Common myeloid progenitor, CD34-positive (primary cell): ENCODE measurements around the gene MICALL1.
"Not testable (repeated sequence)": the region's sequence is repeated elsewhere in the genome, so short reads cannot be mapped to it uniquely, and the experiment has no call there.

Experiments
- CTCF ChIA-PET: fragments of 350-600 bp; sonication (Branson Sonifier 250); formaldehyde crosslinking; loops from one replicate; lab custom pipeline; 2021; ENCODE audit warnings: antibody characterized with exemption; lab: Charles Lee
- POLR2A ChIA-PET: fragments of 350-600 bp; sonication (Branson Sonifier 250); formaldehyde crosslinking; loops from one replicate; lab custom pipeline; 2021; ENCODE audit warnings: antibody characterized with exemption; lab: Charles Lee
- DNase-seq, 3 donors: peaks; one replicate each; pipeline versions ENCODE4 v3.0.0 to v3.0.0-alpha.2; 2013
- H3K27ac ChIP-seq, 2 experiments: 1 replicate in 1 of 2; 2 replicates in 1 of 2; pipeline ENCODE4 v1.7.0; 2013; ENCODE audit warnings: inconsistent platforms in 2 of 2, low read length in 2 of 2, mild to moderate bottlenecking in 2 of 2, low read depth in 1 of 2, moderate library complexity in 1 of 2; ENCODE audit not compliant: severe bottlenecking in 2 of 2, insufficient read depth in 1 of 2, poor library complexity in 1 of 2
- H3K27me3 ChIP-seq, 5 experiments: replicated peaks in 2 of 5; 1 replicate in 3 of 5; 2 replicates in 2 of 5; pipeline versions ENCODE4 v1.6.1 to v1.7.0; 2013; ENCODE audit warnings: low read length in 4 of 5, mild to moderate bottlenecking in 2 of 5, moderate library complexity in 2 of 5, inconsistent platforms in 1 of 5; ENCODE audit not compliant: insufficient read depth in 5 of 5, control insufficient read depth in 4 of 5
- H3K36me3 ChIP-seq, 4 experiments: 1 replicate in 2 of 4; 2 replicates in 2 of 4; pipeline versions ENCODE4 v1.6.1 to v1.7.0; 2013; ENCODE audit warnings: low read length in 3 of 4, control low read depth in 1 of 4, mild to moderate bottlenecking in 1 of 4; ENCODE audit not compliant: control insufficient read depth in 4 of 4, insufficient read depth in 4 of 4
- H3K4me1 ChIP-seq, 4 experiments: 1 replicate in 3 of 4; 2 replicates in 1 of 4; pipeline versions ENCODE4 v1.6.1 to v1.7.1; 2013; ENCODE audit warnings: low read length in 3 of 4, mild to moderate bottlenecking in 3 of 4, control low read depth in 1 of 4, inconsistent platforms in 1 of 4, moderate library complexity in 1 of 4; ENCODE audit not compliant: control insufficient read depth in 4 of 4, insufficient read depth in 4 of 4; ENCODE audit errors: control extremely low read depth in 1 of 4
- H3K4me3 ChIP-seq, 7 experiments: 1 replicate in 4 of 7; 2 replicates in 3 of 7; pipeline versions ENCODE4 v1.5.1 to v1.7.0; 2013; ENCODE audit warnings: mild to moderate bottlenecking in 7 of 7, low read length in 6 of 7, moderate library complexity in 6 of 7, inconsistent platforms in 2 of 7, low read depth in 2 of 7, control low read depth in 1 of 7; ENCODE audit not compliant: insufficient read depth in 4 of 7, control insufficient read depth in 1 of 7; ENCODE audit errors: extremely low read depth in 1 of 7
- H3K9me3 ChIP-seq, 5 experiments: 1 replicate in 4 of 5; 2 replicates in 1 of 5; pipeline versions ENCODE4 v1.6.1 to v1.7.1; 2013; ENCODE audit warnings: low read length in 4 of 5, mild to moderate bottlenecking in 2 of 5, inconsistent platforms in 1 of 5, low read depth in 1 of 5, moderate library complexity in 1 of 5; ENCODE audit not compliant: control insufficient read depth in 4 of 5, insufficient read depth in 2 of 5; ENCODE audit errors: control extremely low read depth in 1 of 5
- WGBS: methylation state at CpG from one replicate; pipeline ENCODE4 v1.1.5; 2013; ENCODE audit not compliant: insufficient coverage; 5-methylcytosine and 5-hydroxymethylcytosine counted together

Gene MICALL1

GRCh38 chr22:37933711-37934376 is 27.7 kb downstream of the MICALL1 start:
- ChIA-PET POLR2A (interaction anchor here (0.6 kb wide), 1 partner anchor 36 kb away, joined by 7 read pairs; no protein-coding TSS in a partner anchor), CTCF (interaction anchor here (0.7 to 5.1 kb wide), 15 partner anchors 10 to 273 kb away, joined by 3 to 24 read pairs (median 3); partner anchors contain the start of gene MICALL1)
- 2% methylated on average over 9 of the region's 13 CpGs for WGBS
- Histone ChIP-seq H3K4me3 (peak overlapping the region in 1 of 7 experiments; percentile 38), H3K4me1 (peaks cover 0 to 9% (median 4%) of the 10 kb centered on the region in 4 experiments), H3K36me3 (peaks cover 2 to 56% (median 32%) of the 10 kb centered on the region in 4 experiments), H3K9me3 (no peaks in the 10 kb centered on the region), H3K27ac (no peak overlapping the region), H3K27me3 (no peaks in the 10 kb centered on the region)
- DNase-seq, result peak; percentile 85 to 92 (median 91)

- no peaks in the 10 kb centered on the region for H3K27me3 ChIP-seq
- CTCF ChIA-PET, result no interaction called here
- H3K36me3 ChIP-seq, result peaks cover 2 to 52% (median 26%) of the 10 kb centered on the region in 4 experiments
- WGBS, result 87% methylated on average over 12 of the region's 12 CpGs
- H3K27ac ChIP-seq, result peak overlapping the region in 1 of 2 experiments; percentile 43
- peak in 2 of 3 donors; percentile 47 to 50 for DNase-seq
- peaks cover 0 to 5% (median 0%) of the 10 kb centered on the region in 4 experiments for H3K4me1 ChIP-seq
- POLR2A ChIA-PET, result no interaction called here
- H3K4me3 ChIP-seq, result no peak overlapping the region
- no peaks in the 10 kb centered on the region for H3K9me3 ChIP-seq
Measured at GRCh38 chr22:37940698-37941376, 34.7 kb downstream of the MICALL1 start.

- Histone ChIP-seq H3K27me3 (no peaks in the 10 kb centered on the region), H3K4me3 (no peak overlapping the region), H3K4me1 (peaks cover 0 to 5% (median 0%) of the 10 kb centered on the region in 4 experiments), H3K27ac (no peak overlapping the region), H3K36me3 (peaks cover 0 to 44% (median 25%) of the 10 kb centered on the region in 4 experiments), H3K9me3 (no peaks in the 10 kb centered on the region)
- CTCF ChIA-PET, result interaction anchor here (2.6 kb wide), 1 partner anchor 8 kb away, joined by 9 read pairs; no protein-coding TSS in a partner anchor
- POLR2A ChIA-PET, result no interaction called here
- no peak for DNase-seq
- WGBS, result 93% methylated on average over 4 of the region's 8 CpGs
Measured at GRCh38 chr22:37942133-37942532, 36.0 kb downstream of the MICALL1 start.

- WGBS, result 98% methylated on average over 10 of the region's 12 CpGs
- ChIA-PET POLR2A (interaction anchor here (0.6 kb wide), 1 partner anchor 17 kb away, joined by 8 read pairs; no protein-coding TSS in a partner anchor), CTCF (interaction anchor here (0.9 to 2.6 kb wide), 2 partner anchors 9 to 21 kb away, joined by 3 to 9 read pairs; no protein-coding TSS in a partner anchor)
- no peak for DNase-seq
- Histone ChIP-seq H3K27me3 (no peaks in the 10 kb centered on the region), H3K36me3 (peaks cover 0 to 36% (median 22%) of the 10 kb centered on the region in 4 experiments), H3K4me1 (peaks cover 0 to 5% (median 0%) of the 10 kb centered on the region in 4 experiments), H3K9me3 (no peaks in the 10 kb centered on the region), H3K4me3 (no peak overlapping the region), H3K27ac (no peak overlapping the region)
Measured at GRCh38 chr22:37943136-37943824, 37.2 kb downstream of the MICALL1 start.

- H3K27me3 ChIP-seq, result no peaks in the 10 kb centered on the region
- WGBS, result 97% methylated on average over 7 of the region's 7 CpGs
- ChIA-PET POLR2A (no interaction called here), CTCF (interaction anchor here (2.6 kb wide), 1 partner anchor 10 kb away, joined by 9 read pairs; no protein-coding TSS in a partner anchor)
- H3K27ac ChIP-seq, result no peak overlapping the region
- DNase-seq, result no peak
- H3K9me3 ChIP-seq, result no peaks in the 10 kb centered on the region
- peaks cover 0 to 5% (median 0%) of the 10 kb centered on the region in 4 experiments for H3K4me1 ChIP-seq
- no peak overlapping the region for H3K4me3 ChIP-seq
- H3K36me3 ChIP-seq, result peaks cover 0 to 36% (median 22%) of the 10 kb centered on the region in 4 experiments
Measured at GRCh38 chr22:37943825-37944198, 37.7 kb downstream of the MICALL1 start.

GRCh38 chr22:37944423-37944822 is 38.3 kb downstream of the MICALL1 start:
- H3K27ac ChIP-seq, H3K9me3 ChIP-seq, H3K27me3 ChIP-seq, POLR2A ChIA-PET, H3K4me1 ChIP-seq, H3K4me3 ChIP-seq, DNase-seq: not testable (repeated sequence)
- CTCF ChIA-PET, result interaction anchor here (2.6 kb wide), 1 partner anchor 10 kb away, joined by 9 read pairs; no protein-coding TSS in a partner anchor
- peaks cover 0 to 31% (median 20%) of the 10 kb centered on the region in 4 experiments for H3K36me3 ChIP-seq
- whole genome bisulfite sequencing, result 97% methylated on average over 8 of the region's 11 CpGs
